MM.1S (cell line): ENCODE measurements around the gene AHSA1.

Experiments
- DNase-seq: peaks from one replicate; pipeline ENCODE4 v3.0.0-alpha.2; 2015
- H2AFZ ChIP-seq: fragments of 300-600 bp; sonication (generic); 2 replicates; pipeline ENCODE4 v1.6.0; 2016; ENCODE audit warnings: antibody characterized with exemption, low read length
- H3F3A ChIP-seq: fragments of 300-600 bp; sonication (generic); 2 replicates; pipeline ENCODE4 v1.6.1; 2016; ENCODE audit warnings: mild to moderate bottlenecking, antibody characterized with exemption, low read length, moderate library complexity, mixed read lengths; ENCODE audit not compliant: insufficient read depth
- H3K27ac ChIP-seq: fragments of 300-600 bp; sonication (generic); 2 replicates; pipeline ENCODE4 v1.5.1; 2016; ENCODE audit warnings: mild to moderate bottlenecking, low read length
- H3K27me3 ChIP-seq: fragments of 300-600 bp; sonication (generic); replicated peaks from 2 replicates; pipeline ENCODE4 v1.6.0; 2016; ENCODE audit warnings: low read length; ENCODE audit not compliant: insufficient read depth
- H3K36me3 ChIP-seq: fragments of 300-600 bp; sonication (generic); replicated peaks from 2 replicates; pipeline ENCODE4 v1.6.1; 2016; ENCODE audit warnings: mild to moderate bottlenecking, low read length, mixed read lengths; ENCODE audit not compliant: insufficient read depth
- H3K4me1 ChIP-seq: fragments of 300-600 bp; sonication (generic); 2 replicates; pipeline ENCODE4 v1.6.1; 2016; ENCODE audit warnings: low read length, mixed read lengths
- H3K4me2 ChIP-seq: fragments of 300-600 bp; sonication (generic); 2 replicates; pipeline ENCODE4 v1.6.0; 2016; ENCODE audit warnings: low read depth, low read length
- H3K4me3 ChIP-seq: fragments of 300-600 bp; sonication (generic); 2 replicates; pipeline ENCODE4 v1.5.1; 2016; ENCODE audit warnings: low read length, mixed read lengths
- H3K79me2 ChIP-seq: fragments of 300-600 bp; sonication (generic); 2 replicates; pipeline ENCODE4 v1.6.1; 2016; ENCODE audit warnings: mixed run types, low read length, mixed read lengths
- H3K9ac ChIP-seq: fragments of 300-600 bp; sonication (generic); 2 replicates; pipeline ENCODE4 v1.6.1; 2016; ENCODE audit warnings: low read length, mixed read lengths
- H3K9me2 ChIP-seq: fragments of 300-600 bp; sonication (generic); replicated peaks from 2 replicates; pipeline ENCODE4 v1.6.1; 2016; ENCODE audit warnings: mild to moderate bottlenecking, low read length, mixed read lengths; ENCODE audit not compliant: insufficient read depth
- H3K9me3 ChIP-seq: fragments of 300-600 bp; sonication (generic); replicated peaks from 2 replicates; pipeline ENCODE4 v1.6.1; 2016; ENCODE audit warnings: mild to moderate bottlenecking, low read length, mixed read lengths; ENCODE audit not compliant: insufficient read depth
- H4K20me1 ChIP-seq: fragments of 300-600 bp; sonication (generic); 2 replicates; pipeline ENCODE4 v1.6.1; 2016; ENCODE audit warnings: mild to moderate bottlenecking, low read length, moderate library complexity, mixed read lengths; ENCODE audit not compliant: insufficient read depth
- EZH2 ChIP-seq: fragments of 300-600 bp; sonication (generic); optimal IDR thresholded peaks from 2 replicates; pipeline ENCODE3; 2017; ENCODE audit warnings: low read depth, mild to moderate bottlenecking, antibody characterized with exemption, low read length, mixed read lengths
- EZH2phosphoT487 ChIP-seq: fragments of 300-600 bp; sonication (generic); IDR thresholded peaks from 2 replicates; pipeline ENCODE4 v1.6.1; 2018; ENCODE audit warnings: antibody characterized with exemption, low read length
- TF ChIP-seq, protein P1 (sequence below): fragments of 300-600 bp; sonication (generic); IDR thresholded peaks from 2 replicates; pipeline ENCODE4 v1.5.1; 2016; ENCODE audit warnings: antibody characterized with exemption, low read length, mixed read lengths

The AHSA1 gene

DNA sequence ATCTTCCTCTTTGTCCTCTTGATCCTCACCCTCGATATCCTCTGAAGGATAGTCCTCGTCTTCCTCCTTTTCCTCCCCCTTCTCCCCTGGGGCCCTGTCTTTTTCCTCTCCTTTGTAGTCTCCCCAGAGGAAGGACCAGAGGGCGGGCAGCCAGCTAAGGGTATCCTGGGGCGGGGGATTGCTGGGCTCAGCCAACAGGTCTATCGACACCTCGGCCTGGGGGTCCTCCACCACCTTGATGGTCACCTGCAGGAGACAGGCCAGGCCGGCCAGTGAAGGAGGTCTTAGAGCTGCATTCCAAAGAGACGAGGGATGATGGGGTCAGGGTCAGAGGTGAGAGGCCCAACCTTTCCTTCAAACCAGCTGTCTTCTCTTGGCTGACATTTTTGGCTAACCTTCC lies 24.5 kb downstream of the AHSA1 start:
- Histone ChIP-seq H3K27ac (no peak overlapping the region), H3K4me1 (no peaks in the 10 kb centered on the region), H4K20me1 (no peaks in the 10 kb centered on the region), H3F3A (no peaks in the 10 kb centered on the region), H2AFZ (no peak overlapping the region), H3K9ac (no peak overlapping the region), H3K4me3 (no peak overlapping the region), H3K9me2 (no peaks in the 10 kb centered on the region), H3K9me3 (no peaks in the 10 kb centered on the region), H3K27me3 (no peaks in the 10 kb centered on the region), H3K36me3 (no peaks in the 10 kb centered on the region), H3K4me2 (no peak overlapping the region), H3K79me2 (no peaks in the 10 kb centered on the region)
- no peak for DNase-seq
- TF ChIP-seq, protein P1, sequence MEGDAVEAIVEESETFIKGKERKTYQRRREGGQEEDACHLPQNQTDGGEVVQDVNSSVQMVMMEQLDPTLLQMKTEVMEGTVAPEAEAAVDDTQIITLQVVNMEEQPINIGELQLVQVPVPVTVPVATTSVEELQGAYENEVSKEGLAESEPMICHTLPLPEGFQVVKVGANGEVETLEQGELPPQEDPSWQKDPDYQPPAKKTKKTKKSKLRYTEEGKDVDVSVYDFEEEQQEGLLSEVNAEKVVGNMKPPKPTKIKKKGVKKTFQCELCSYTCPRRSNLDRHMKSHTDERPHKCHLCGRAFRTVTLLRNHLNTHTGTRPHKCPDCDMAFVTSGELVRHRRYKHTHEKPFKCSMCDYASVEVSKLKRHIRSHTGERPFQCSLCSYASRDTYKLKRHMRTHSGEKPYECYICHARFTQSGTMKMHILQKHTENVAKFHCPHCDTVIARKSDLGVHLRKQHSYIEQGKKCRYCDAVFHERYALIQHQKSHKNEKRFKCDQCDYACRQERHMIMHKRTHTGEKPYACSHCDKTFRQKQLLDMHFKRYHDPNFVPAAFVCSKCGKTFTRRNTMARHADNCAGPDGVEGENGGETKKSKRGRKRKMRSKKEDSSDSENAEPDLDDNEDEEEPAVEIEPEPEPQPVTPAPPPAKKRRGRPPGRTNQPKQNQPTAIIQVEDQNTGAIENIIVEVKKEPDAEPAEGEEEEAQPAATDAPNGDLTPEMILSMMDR, result no peak
- no peak for TF ChIP-seq EZH2
- no peak for TF ChIP-seq EZH2phosphoT487

DNA sequence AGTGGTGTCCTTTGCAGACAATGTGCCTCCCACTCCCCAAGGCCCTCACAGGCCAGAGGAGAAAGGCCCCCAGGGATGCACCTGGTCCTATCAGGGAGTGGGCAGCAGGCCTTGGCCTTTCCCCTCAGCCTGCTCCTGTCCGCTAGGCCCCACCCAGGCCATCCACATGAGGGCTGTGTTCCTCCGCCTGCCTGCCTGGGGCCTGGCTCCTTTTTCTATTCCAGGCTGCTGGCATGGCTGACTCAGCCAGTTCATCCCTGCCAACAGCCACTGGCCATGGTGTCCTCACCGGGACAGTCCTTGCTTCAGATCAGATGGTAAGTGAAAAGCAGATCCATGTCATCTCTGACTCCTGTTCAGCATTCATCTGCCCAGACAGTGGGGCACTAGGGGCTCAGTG lies 27.4 kb downstream of the AHSA1 start:
- Histone ChIP-seq H3K27me3 (no peaks in the 10 kb centered on the region), H3F3A (no peaks in the 10 kb centered on the region), H4K20me1 (no peaks in the 10 kb centered on the region), H3K4me2 (no peak overlapping the region), H3K9me2 (no peaks in the 10 kb centered on the region), H3K27ac (no peak overlapping the region), H3K9ac (no peak overlapping the region), H2AFZ (no peak overlapping the region), H3K4me3 (no peak overlapping the region), H3K79me2 (no peaks in the 10 kb centered on the region), H3K4me1 (no peaks in the 10 kb centered on the region), H3K36me3 (no peaks in the 10 kb centered on the region), H3K9me3 (no peaks in the 10 kb centered on the region)
- TF ChIP-seq, protein P1, result no peak
- TF ChIP-seq EZH2 (no peak), EZH2phosphoT487 (no peak)
- no peak for DNase-seq

- no peak for DNase-seq
- Histone ChIP-seq H3K27me3 (no peaks in the 10 kb centered on the region), H3K9ac (no peak overlapping the region), H3K4me1 (no peaks in the 10 kb centered on the region), H3K9me2 (no peaks in the 10 kb centered on the region), H3K4me2 (no peak overlapping the region), H3F3A (no peaks in the 10 kb centered on the region), H3K36me3 (no peaks in the 10 kb centered on the region), H4K20me1 (no peaks in the 10 kb centered on the region), H3K79me2 (no peaks in the 10 kb centered on the region), H3K27ac (no peak overlapping the region), H3K4me3 (no peak overlapping the region), H3K9me3 (no peaks in the 10 kb centered on the region), H2AFZ (no peak overlapping the region)
- TF ChIP-seq, protein P1, result no peak
- TF ChIP-seq EZH2 (no peak), EZH2phosphoT487 (no peak)
Measured at GRCh38 chr14:77485901-77486678, 28.2 kb downstream of the AHSA1 start.
